Caki2 (cell line): Measurements from ENCODE around the gene KCTD1. TPM values are rescaled to one million over a fixed set of nuclear protein-coding genes. Genes with fewer than 3 reads are reported as not detected.

Experiments used
- DNase-seq: peaks from one replicate; pipeline ENCODE4 v3.0.0-alpha.2; 2015; ENCODE audit warnings: low read depth
- in situ Hi-C: cut with HindIII; loops from 2 replicates; pipeline ENCODE4 v1.10.0; 2016; ENCODE audit warnings: low sequenced_read_pairs, low pct_unique_long_range_greater_than_20kb, mixed read lengths
- total RNA-seq: library from RNA; depleted of rRNA; stranded (reverse); fragments of >200 nt; shearing (Covaris generic); gene quantifications from 2 replicates; pipeline ENCODE4 v1.2.3, GENCODE V29; 2014; ENCODE audit warnings: low replicate concordance; rRNA removed

Gene KCTD1
- 14.8 and 38.0 TPM in 2 replicates for total RNA-seq

DNA sequence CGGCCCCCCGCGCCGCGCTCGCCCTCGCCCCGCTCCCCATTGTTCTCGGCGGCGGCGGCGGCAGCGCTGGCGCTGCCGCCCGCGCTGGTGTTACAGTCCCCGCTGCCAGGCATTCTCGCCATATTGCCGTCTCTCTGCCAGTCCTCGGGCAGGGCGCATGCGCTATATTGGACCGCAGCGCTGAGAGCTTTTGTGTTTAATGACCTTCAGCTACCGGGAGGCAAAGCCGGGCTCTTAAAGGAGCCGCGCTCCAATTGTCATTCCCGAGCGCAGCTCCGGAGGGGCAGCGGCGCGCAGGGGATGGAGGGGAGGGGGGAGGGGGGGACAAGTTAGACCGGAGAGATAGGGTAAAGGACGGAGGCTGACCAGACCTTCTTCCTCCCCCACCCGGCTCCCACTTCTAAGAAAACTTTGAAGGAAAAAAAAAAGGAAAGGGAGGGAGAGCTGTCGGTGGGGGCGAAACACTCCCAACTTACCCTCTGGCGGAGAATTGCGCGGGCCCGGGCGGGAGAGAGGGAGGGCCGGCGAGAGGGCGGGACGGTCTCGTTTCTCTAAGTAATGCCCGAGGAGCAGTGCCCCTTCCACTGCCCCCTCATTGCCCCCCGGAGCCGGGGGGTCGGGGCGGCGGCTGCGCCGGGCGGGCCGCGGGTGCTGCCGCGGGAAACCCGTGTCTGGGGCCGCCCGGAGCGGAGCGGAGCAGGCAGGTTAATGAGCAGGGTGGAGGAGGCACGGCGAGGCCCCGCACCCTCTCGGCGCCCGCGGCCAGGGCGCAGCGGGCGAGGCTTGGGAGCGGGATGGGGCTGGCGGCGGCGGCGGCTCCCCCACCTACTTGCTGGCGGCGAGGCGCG is at the start of gene KCTD1:
TSS of gene KCTD1 (minus strand) at position 139 of the 848 bp plus-strand sequence. CDS start at position 122, 17 bp downstream.
- in situ Hi-C loops: no loop called here

DNA sequence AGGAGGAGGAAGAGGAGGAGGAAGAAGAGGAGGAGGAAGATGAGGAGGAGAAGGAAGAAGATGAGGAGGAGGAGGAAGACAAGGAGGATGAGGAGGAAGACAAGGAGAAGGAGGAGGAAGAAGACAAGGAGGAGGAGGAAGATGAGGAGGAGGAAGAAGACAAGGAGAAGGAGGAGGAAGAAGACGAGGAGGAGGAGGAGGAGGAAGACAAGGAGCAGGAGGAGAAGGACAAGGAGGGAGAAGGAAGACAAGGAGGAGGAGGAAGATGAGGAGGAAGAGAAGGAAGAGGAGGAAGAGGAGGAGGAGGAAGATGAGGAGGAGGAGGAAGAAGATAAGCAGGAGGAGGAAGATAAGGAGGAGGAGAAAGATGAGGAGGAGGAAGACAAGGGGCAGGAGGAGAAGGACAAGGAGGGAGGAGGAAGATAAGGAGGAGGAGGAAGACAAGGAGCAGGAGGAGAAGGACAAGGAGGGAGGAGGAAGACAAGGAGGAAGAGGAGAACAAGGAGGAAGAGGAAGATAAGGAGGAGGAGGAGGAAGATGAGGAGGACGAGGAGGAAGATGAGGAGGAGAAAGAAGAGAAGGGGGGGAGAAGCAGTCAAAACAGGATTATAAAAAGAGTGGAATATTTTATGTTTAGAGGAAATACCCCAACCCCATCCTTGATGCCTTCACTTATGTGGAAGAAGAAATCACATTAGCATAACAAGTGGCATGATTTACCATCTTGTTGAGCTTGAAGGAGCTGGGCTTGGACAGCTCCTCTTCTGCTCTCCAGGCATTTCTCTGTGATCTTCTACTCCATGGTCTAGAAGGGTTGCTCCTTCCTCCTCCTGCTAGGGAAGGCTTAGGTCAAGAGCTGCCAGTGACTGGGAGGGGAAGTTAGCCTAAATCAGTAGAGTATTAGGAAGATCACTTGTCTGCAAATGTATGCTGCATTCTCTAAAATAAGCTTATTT is 45.3 kb upstream of the KCTD1 start:
- DNase-seq: no peak
- in situ Hi-C loops: no loop called here

More for the DNA sequence above, at the start of gene KCTD1:
- DNase-seq: peak; percentile 80

DNA sequence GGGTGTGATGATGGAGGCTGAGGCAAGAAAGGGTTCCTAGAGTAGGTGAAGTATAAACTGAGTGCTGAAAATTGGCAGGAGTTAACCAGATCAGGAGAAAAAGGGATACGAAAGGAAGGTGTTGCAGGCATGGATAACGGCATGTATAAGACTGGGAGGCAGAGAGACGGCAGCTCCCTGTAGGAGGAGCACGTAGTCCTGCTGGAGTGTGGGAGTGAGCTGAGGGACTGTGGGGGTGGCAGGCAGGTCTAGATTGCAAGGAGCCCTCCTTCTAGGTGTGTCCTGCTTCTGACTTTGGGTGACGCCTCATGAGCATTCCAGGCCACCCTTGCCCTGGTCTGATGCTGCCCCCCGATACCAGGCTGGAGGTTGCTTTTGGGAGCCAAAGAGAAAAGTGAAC is 36.4 kb upstream of the KCTD1 start:
- in situ Hi-C loops: no loop called here
- DNase-seq: no peak

DNA sequence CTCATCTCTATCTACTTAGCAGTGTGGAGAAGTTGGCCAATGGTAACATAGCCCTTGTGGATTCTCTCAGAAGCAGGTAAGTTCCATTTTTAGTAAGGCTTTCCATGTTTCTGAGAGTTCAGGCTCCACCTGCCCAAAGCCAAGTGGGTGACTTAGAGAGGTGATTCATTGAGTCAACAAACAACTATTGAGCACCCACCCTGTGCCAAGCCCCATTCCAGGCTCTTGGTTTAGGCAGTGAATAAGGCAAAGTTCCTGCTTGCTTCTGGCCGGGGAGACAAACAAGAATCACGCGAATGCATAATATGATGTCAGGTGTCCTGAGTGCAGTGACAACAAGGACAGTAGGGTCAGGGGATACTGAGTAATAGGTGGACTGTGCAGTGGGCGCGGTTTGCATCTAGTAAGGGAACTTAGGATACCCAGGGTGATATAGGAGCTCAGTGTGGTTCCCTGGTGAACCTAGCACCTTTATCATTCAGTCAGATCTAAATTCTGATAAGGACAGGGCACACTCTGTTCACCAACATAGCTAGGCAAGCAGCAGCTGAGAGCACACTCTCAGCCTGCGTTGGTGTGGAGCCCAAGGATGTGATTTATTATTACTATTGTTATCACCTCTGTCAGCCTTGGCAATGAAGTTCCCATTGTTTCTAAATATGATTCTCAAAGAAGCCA is 31.7 kb upstream of the KCTD1 start:
- in situ Hi-C loops: no loop called here
- DNase-seq: peak; percentile 62

DNA sequence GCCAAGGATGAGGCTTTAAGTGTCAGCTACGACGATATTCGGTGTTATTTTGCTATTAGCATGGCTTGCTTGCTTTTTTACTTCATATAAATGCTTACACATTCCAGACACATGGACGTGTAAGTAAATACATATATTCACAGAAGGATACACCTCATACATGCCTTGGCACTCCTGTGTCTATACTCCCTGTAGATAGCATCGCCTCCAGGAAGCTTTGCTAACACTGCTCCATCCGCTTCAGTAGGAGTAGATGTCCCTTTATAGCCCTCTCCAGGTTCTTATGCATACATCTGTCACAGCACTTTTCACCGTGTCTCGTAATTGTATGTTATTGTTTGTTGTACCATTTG is 27.5 kb upstream of the KCTD1 start:
- DNase-seq: no peak
- in situ Hi-C loops: no loop called here

DNA sequence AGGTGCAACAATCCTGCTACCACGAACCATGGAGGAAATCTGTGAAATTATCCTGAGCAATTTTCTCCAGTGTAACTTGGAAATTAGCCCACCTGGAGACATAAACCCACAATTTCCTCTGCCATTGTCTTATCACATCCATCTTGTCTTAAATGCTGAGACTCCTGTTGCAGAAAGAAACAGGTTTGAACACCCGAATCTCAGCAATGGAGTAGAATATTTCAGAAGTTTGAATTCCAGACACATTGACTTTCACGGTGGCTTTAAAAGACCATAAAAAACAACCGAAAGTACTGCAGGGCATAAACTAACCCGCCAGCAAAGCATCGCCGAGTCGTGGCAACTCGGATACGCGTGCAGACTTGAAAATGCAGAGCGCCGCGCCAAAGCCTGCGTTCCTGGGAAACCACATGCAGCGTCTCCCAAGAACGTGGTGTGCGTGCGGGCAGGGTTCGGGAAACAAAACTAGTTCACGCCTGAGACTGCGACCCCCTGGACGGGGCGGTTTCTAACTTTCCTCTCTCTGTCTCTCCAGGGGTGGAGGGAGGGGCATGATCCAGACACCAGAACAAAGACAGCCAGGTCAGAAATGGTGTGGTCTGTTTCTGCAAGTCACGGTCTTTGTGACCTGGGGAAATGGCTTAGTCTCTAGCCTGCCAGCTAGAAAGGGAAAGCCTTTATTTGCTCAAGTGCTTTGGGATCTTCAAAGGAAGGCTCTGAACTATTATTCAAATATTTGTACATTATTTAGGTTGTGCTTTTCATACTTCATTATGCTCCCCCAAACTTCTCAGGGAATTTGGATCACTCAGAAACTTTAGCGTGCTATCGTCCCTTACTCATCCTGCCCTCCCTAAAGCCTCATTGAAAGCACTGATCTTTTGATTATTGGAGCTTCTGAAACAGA is 26.9 kb upstream of the KCTD1 start:
- in situ Hi-C loops: no loop called here
- DNase-seq: peak; percentile 72

DNA sequence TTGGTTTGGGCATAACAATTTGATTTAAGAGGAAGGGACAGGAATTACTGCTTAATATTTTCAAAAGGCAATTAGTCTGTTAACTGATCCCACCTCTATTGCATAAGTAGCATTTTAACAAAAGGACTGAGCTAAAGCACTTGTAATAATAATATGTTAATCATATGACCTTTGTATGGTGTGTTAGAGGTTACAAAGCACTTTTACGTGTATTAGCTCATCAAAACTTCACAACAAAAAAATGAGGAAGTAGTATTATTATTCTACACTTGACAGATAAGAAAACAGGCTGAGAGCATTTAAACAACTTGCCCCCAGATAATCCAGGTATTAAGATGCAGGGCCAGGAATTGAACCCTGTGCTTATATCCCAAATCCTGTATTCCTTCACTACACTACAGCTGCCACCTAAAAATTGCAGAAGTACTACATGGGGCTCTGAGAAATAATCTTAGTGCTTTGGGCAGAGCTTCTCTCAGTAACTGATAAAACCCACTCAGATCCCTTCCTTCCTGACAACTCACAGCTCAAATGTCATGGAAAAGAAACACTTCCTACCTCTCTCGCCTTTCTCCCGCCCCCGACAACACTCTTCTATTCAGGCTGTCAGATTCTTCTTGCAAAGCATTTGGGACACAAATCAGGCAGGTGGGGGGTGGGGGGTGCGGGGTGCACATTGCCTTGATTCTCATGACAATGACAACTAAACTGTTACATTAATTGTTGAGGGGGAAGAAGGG is 20.7 kb upstream of the KCTD1 start:
- in situ Hi-C loops: no loop called here
- DNase-seq: no peak

DNA sequence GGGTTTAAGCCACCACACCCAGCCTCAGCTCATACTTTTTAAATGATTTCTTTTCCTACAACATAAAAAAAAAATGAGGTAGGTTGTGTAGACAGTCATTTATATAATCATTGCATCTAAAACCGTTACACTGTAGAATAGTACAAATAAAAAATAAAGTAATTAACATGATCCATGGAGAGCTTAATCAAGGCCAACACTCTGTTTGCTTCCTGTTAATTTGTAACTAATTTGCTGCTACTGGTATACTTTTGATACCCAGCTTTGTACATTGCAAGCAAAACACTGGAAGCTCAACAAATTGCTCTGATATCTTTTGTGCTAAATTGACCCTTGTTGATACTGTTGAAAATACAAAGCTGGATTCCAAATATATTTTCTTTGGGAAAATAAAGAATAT is 20.2 kb upstream of the KCTD1 start:
- no peak for DNase-seq

DNA sequence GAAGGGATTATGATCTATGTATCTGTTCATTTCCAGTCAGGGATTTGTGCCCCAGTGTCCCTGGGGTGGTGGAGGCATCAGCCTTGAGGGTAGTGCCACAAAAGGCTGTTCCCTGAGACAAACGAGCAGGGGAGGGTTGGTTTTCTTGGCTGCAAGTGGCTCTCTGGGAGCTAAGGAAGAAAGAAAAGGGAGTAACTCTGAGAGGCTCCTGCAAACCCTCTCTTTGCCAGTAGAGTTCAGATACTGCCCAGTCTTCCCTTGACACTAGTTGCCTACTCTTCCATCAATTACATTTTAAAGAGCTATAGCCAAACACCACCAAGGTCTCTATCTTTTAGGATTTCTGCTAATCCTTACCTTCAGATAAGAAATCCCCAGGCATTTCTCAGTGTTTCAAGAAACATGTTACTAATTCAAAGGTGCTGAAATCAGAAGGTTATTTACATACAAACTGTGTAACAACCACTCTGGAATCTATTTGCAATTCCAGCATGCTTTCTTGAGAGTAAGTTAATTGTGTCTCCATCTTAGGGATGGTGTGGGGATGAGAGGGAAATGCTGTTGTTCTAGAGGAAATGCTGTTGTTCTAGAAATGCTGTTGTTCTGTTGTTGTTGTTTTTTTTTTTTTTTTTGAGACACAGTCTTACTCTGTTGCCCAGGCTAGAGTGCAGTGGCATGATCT is 18.7 kb upstream of the KCTD1 start:
- no peak for DNase-seq
- in situ Hi-C loops: no loop called here

More for the DNA sequence above, 20.2 kb upstream of the KCTD1 start:
- in situ Hi-C loops: no loop called here

DNA sequence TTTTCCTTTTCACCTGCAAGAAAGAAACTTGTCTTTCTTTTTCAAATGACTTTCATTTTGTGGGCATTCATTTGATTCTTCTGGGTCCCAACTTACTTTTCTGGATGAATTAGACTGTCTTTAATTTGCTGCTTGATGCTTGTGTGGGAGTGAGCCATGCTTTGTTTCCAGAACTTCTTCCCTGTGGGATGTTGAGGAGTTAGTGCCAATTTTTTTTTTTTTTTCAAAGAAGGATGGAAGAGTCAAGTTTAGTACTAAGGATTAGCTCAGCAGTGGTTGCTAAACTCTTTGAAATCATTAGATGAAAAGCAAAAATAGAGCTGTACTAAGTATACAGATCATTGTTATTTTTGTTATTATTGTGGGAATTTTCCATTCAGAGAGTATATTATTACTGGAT is 17.2 kb upstream of the KCTD1 start:
- in situ Hi-C loops: no loop called here
- DNase-seq: no peak

DNA sequence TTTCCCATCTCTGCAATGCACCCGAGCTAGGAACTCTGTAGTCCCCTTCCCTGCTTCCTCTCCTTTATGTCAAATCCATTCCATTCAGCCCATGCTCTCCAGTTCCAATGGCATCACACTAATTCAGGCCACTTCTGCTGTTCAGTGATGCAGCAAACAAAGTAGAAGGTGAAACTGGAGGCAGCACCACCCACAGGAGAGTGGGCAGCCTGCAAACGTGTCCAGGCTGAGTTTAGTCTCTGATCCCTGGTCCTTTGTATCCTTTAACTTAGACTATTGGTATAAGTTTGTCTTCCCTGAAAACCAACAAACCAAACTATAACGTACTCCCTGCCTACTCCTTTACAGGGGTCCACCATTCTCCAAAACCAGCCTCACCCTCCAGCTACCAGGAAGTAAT is 14.7 kb upstream of the KCTD1 start:
- no peak for DNase-seq
- in situ Hi-C loops: no loop called here

DNA sequence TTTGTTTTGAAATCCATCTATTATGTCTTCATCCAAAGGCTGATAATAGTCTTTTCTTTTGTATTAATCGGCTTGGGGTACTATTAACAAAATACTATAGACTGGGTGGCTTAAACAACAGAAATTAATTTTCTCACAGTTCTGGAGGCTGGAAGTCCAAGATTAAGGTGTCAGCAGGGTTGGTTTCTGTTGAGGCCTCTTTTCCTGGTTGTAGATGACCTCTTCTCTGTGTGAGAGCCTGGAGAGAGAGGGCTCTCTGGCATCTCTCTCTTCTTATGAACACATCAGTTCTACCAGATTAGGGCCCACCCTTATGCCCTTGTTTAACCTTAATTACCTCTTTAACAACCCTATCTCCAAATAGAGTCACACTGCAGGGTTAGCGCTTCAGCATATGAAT is 14.2 kb upstream of the KCTD1 start:
- no peak for DNase-seq
- in situ Hi-C loops: no loop called here

DNA sequence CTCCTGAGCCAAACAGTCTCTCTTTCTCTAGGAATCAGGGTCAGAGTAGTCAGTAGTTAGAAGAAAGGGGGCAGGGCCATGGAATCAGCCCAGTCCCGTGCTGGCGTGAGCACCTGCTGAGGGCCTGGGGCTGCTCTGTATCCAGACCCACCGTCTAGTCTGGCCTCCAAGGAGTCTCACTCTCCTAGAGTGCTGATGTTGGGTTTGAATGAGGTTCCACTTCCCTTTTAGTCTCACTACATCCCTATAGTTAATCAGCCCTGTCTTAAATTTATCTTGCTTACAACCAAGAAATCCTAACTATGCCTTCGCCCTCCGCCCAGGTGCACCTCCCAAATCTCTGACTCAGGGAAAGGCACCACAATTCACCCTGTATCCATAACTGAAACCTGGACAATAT is 13.4 kb upstream of the KCTD1 start:
- in situ Hi-C loops: no loop called here
- no peak for DNase-seq

DNA sequence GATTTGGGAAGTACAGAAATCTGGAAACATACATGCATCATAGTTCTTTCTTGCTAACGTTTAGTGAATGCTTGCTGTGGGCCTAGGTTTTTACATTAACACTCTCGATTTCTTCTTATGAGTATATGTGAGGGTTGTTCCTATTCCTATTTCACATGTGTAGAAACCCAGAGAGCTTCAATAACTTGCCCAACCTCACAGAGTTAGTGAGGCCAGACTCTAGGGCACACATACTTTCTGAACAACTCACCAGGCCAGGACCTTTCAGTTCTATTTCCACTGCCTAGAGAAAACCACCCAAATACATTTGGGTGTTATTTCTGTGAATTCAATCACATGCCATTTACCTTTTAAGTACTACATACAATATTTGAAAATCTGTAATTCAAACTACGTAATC is 8.2 kb upstream of the KCTD1 start:
- in situ Hi-C loops: no loop called here

DNA sequence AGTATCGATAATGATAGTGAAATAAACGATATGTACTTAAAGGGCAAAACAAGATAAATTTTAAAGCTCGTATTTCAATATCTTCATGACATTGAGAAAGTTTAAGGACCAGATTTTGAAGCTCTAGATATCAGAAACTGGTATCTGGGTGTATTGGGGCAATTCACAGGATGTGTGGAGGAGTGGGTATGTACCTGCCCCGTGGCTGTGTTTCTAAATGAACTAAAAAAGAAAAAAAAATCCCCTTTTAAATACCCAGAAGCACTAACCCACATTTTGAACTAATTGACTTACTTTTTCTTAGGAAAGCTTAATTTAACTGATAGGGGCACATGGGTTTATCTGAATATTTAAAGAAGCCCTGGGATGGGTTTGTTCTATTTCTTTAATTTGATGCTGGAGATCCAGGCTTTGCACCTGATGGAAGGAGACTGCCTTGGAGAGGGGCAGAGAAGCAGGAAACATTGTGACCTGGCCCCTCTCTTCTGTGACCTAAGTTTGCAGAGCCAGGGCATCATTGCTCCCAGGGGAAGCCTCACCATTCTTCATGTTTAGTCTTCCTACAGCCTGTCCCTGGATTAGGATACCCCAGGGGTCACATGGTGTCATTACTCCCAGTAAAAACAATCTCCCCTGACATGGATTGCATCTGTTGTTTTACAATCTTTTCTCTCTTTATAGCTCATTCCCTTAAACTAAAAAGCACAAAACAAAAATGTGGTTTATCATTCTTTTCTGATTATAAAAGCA is 7.6 kb upstream of the KCTD1 start:
- DNase-seq: no peak
- in situ Hi-C loops: no loop called here

More for the DNA sequence above, 8.2 kb upstream of the KCTD1 start:
- DNase-seq: no peak

DNA sequence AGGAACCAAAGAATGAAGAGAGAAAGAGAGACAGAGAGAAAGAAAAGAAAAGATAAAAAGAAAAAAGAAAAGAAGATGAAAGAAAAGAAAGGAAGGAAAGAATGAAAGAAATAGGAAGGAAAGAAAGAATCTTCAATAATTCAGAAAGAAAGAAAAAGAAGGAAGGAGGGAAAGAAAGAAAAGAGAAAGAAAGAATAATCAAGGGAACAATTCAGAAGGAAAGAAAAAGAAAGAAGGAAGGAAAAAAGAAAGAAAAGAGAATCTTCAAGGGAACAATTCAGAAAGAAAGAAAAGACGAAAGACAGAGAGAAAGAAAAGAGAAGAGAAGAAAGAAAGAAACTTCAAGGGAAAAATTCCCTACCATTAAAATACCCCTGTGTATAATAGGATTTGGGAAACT is 5.6 kb upstream of the KCTD1 start:
- no peak for DNase-seq
- in situ Hi-C loops: no loop called here
